AG04449 (cell line): Measurements from ENCODE around the gene ABHD12.
"Not testable (repeated sequence)": the region's sequence is repeated elsewhere in the genome, so short reads cannot be mapped to it uniquely, and the experiment has no call there.

Experiments used
- CTCF ChIA-PET: fragments of 350-600 bp; formaldehyde crosslinking; extraction: SDS; loops from one replicate; lab custom pipeline; 2021; ENCODE audit warnings: antibody characterized with exemption; lab: Yijun Ruan, JAX
- POLR2A ChIA-PET: fragments of 400-600, 350-600 bp; formaldehyde crosslinking; extraction: SDS; loops from one replicate; lab custom pipeline; 2020; ENCODE audit warnings: antibody characterized with exemption, inconsistent platforms; lab: Yijun Ruan, JAX
- DNase-seq: peaks from one replicate; pipeline ENCODE4 v3.0.0-alpha.2; 2010; ENCODE audit warnings: low read depth, low spot score
- H3K4me3 ChIP-seq: 2 replicates; pipeline ENCODE4 v1.5.1; 2011; ENCODE audit warnings: low read depth, mild to moderate bottlenecking, control low read depth, low read length
- CTCF ChIP-seq: IDR thresholded peaks from one replicate; pipeline ENCODE4 v1.5.1; 2011; ENCODE audit warnings: mild to moderate bottlenecking, moderate library complexity, low read length, control low read depth, inconsistent platforms; ENCODE audit not compliant: insufficient read depth; ENCODE audit errors: missing control alignments

The ABHD12 gene

GRCh38 chr20:25269057-25269832 lies 121.4 kb downstream of the ABHD12 start:
- no peak for DNase-seq
- ChIA-PET POLR2A (no interaction called here), CTCF (interaction anchor here (1.7 kb wide), 1 partner anchor 129 kb away, joined by 7 read pairs; no protein-coding TSS in a partner anchor)
- no peak overlapping the region for H3K4me3 ChIP-seq
- TF ChIP-seq CTCF: no peak

GRCh38 chr20:25260770-25261437 lies 129.7 kb downstream of the ABHD12 start:
- H3K4me3 ChIP-seq, POLR2A ChIA-PET, DNase-seq: not testable (repeated sequence)
- CTCF ChIA-PET: interaction anchor here (0.7 to 1.1 kb wide), 2 partner anchors 11 to 139 kb away, joined by 3 to 4 read pairs; no protein-coding TSS in a partner anchor

GRCh38 chr20:25259788-25260254 lies 130.8 kb downstream of the ABHD12 start:
- ChIA-PET CTCF (interaction anchor here (1.1 kb wide), 1 partner anchor 10 kb away, joined by 4 read pairs; no protein-coding TSS in a partner anchor), POLR2A (no interaction called here)
- no peak overlapping the region for H3K4me3 ChIP-seq
- DNase-seq: no peak
- TF ChIP-seq CTCF: no peak

- ChIA-PET POLR2A (no interaction called here), CTCF (no interaction called here)
- H3K4me3 ChIP-seq: no peak overlapping the region
- DNase-seq: no peak
- no peak for TF ChIP-seq CTCF
Observed at GRCh38 chr20:25259358-25259757, 131.3 kb downstream of the ABHD12 start.

GRCh38 chr20:25258828-25259227 lies 131.8 kb downstream of the ABHD12 start:
- POLR2A ChIA-PET: interaction anchor here (1.2 kb wide), 1 partner anchor 10 kb away, joined by 3 read pairs; the partner anchor contains the start of gene PYGB
- CTCF ChIA-PET: interaction anchor here (1.3 kb wide), 1 partner anchor 9 kb away, joined by 3 read pairs; no protein-coding TSS in a partner anchor
- DNase-seq: no peak
- no peak overlapping the region for H3K4me3 ChIP-seq
- no peak for TF ChIP-seq CTCF

GRCh38 chr20:25258476-25258805 lies 132.2 kb downstream of the ABHD12 start:
- CTCF ChIA-PET: interaction anchor here (1.3 to 2.8 kb wide), 3 partner anchors 8 to 12 kb away, joined by 3 to 10 read pairs (median 6); no protein-coding TSS in a partner anchor
- no peak for TF ChIP-seq CTCF
- no peak overlapping the region for H3K4me3 ChIP-seq
- DNase-seq: no peak
- POLR2A ChIA-PET: interaction anchor here (1.2 kb wide), 1 partner anchor 10 kb away, joined by 3 read pairs; the partner anchor contains the start of gene PYGB
